Trophoblast cell (in vitro differentiated cells and primary cell): Measurements from ENCODE around the gene CYP3A5.

ENCODE experiments used
- DNase-seq, 2 donors: peaks; one replicate each; pipeline ENCODE4 v3.0.0-alpha.2; 2016
- H2AFZ ChIP-seq: 2 replicates; pipeline ENCODE4 v1.6.1; 2013; ENCODE audit warnings: low read length, moderate library complexity, mild to moderate bottlenecking; ENCODE audit not compliant: insufficient read depth, poor library complexity
- H2AK5ac ChIP-seq: 2 replicates; pipeline ENCODE4 v1.6.1; 2013; ENCODE audit warnings: mild to moderate bottlenecking, low read length
- H2BK120ac ChIP-seq: 2 replicates; pipeline ENCODE4 v1.6.1; 2013; ENCODE audit warnings: low read length, mild to moderate bottlenecking, moderate library complexity; ENCODE audit not compliant: insufficient read depth, poor library complexity
- H2BK12ac ChIP-seq: 2 replicates; pipeline ENCODE4 v1.6.1; 2013; ENCODE audit warnings: mild to moderate bottlenecking, low read length, moderate library complexity
- H2BK5ac ChIP-seq: 2 replicates; pipeline ENCODE4 v1.6.1; 2013; ENCODE audit warnings: low read length, low read depth, moderate library complexity, mild to moderate bottlenecking; ENCODE audit not compliant: poor library complexity
- H3K14ac ChIP-seq: 2 replicates; pipeline ENCODE4 v1.6.1; 2013; ENCODE audit warnings: mild to moderate bottlenecking, low read length
- H3K18ac ChIP-seq: 2 replicates; pipeline ENCODE4 v1.6.1; 2013; ENCODE audit warnings: mild to moderate bottlenecking, low read length
- H3K23ac ChIP-seq: 2 replicates; pipeline ENCODE4 v1.6.1; 2013; ENCODE audit warnings: low read length
- H3K27ac ChIP-seq: 2 replicates; pipeline ENCODE4 v1.5.1; 2013; ENCODE audit warnings: low read depth, mild to moderate bottlenecking, inconsistent platforms, low read length, moderate library complexity
- H3K27me3 ChIP-seq: 2 replicates; pipeline ENCODE4 v1.6.1; 2013; ENCODE audit warnings: inconsistent platforms, mild to moderate bottlenecking, low read length, moderate library complexity; ENCODE audit not compliant: insufficient read depth
- H3K36me3 ChIP-seq, 2 experiments: 1 replicate in 1 of 2; 2 replicates in 1 of 2; pipeline ENCODE4 v1.6.1; 2013; ENCODE audit warnings: low read length in 2 of 2, mild to moderate bottlenecking in 2 of 2, moderate library complexity in 1 of 2; ENCODE audit not compliant: insufficient read depth in 2 of 2, control insufficient read depth in 1 of 2
- H3K4ac ChIP-seq: 2 replicates; pipeline ENCODE4 v1.6.1; 2013; ENCODE audit warnings: low read depth, mild to moderate bottlenecking, low read length, moderate library complexity
- H3K4me1 ChIP-seq, 2 experiments: 1 replicate in 1 of 2; 2 replicates in 1 of 2; pipeline ENCODE4 v1.6.1; 2013; ENCODE audit warnings: low read length in 2 of 2, mild to moderate bottlenecking in 2 of 2, moderate library complexity in 1 of 2; ENCODE audit not compliant: insufficient read depth in 2 of 2, control insufficient read depth in 1 of 2
- H3K4me2 ChIP-seq: 2 replicates; pipeline ENCODE4 v1.6.1; 2013; ENCODE audit warnings: inconsistent platforms, mild to moderate bottlenecking, low read length, moderate library complexity
- H3K4me3 ChIP-seq: 2 replicates; pipeline ENCODE4 v1.5.1; 2013; ENCODE audit warnings: mild to moderate bottlenecking, low read depth, low read length, inconsistent platforms
- H3K79me1 ChIP-seq: one replicate; pipeline ENCODE4 v1.6.1; 2013; ENCODE audit warnings: low read length
- H3K79me2 ChIP-seq: 2 replicates; pipeline ENCODE4 v1.6.1; 2013; ENCODE audit warnings: low read length, mild to moderate bottlenecking; ENCODE audit not compliant: control insufficient read depth, insufficient read depth, poor library complexity
- H3K9ac ChIP-seq: 2 replicates; pipeline ENCODE4 v1.6.1; 2013; ENCODE audit warnings: mild to moderate bottlenecking, low read length
- H3K9me3 ChIP-seq: 2 replicates; pipeline ENCODE4 v1.6.1; 2013; ENCODE audit warnings: low read depth, mild to moderate bottlenecking, control low read depth, inconsistent platforms, low read length; ENCODE audit not compliant: insufficient read depth
- H4K12ac ChIP-seq: 2 replicates; pipeline ENCODE4 v1.6.1; 2013; ENCODE audit warnings: low read depth, mild to moderate bottlenecking, low read length, moderate library complexity
- H4K8ac ChIP-seq: 2 replicates; pipeline ENCODE4 v1.6.1; 2013; ENCODE audit warnings: low read depth, mild to moderate bottlenecking, low read length, moderate library complexity
- H4K91ac ChIP-seq: one replicate; pipeline ENCODE4 v1.6.1; 2013; ENCODE audit warnings: low read depth, mild to moderate bottlenecking, low read length, moderate library complexity
- WGBS: extraction: QIAGEN DNeasy Blood & Tissue Kit; methylation state at CpG from one replicate; pipeline ENCODE4 v1.1.7; 2013; ENCODE audit warnings: missing lambda C conversion rate; ENCODE audit not compliant: insufficient read length, insufficient coverage; ENCODE audit errors: extremely low coverage; 5-methylcytosine and 5-hydroxymethylcytosine counted together

The CYP3A5 gene

DNA sequence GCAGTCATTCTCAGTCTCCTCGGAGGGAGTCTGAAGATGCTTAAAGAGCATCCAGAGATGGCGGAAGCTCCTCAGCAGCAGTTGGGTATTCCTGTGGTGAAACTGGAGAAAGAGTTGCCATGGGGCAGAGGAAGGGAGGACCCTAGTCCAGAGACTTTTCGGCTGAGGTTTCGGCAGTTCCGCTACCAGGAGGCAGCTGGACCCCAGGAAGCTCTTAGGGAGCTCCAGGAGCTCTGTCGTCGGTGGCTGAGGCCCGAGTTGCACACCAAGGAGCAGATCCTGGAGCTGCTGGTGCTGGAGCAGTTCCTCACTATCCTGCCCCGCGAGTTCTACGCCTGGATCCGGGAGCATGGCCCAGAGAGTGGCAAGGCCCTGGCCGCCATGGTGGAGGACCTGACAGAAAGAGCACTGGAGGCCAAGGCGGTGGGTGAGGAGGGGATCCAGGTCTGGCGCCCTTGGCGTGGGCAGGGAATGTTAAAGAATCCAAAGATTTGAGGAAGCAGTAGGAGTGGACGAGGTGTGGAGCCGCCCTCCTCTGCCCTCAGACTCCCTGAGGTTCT, 60.1 kb downstream of the CYP3A5 start:
- Histone ChIP-seq H3K4me1 (peaks cover 24 to 29% of the 10 kb centered on the region in 2 experiments), H2BK5ac (peak overlapping the region; percentile 68), H2AK5ac (peak overlapping the region; percentile 72), H3K4me2 (peak overlapping the region; percentile 1), H3K79me2 (peaks cover 15% of the 10 kb centered on the region), H4K8ac (peak overlapping the region; percentile 37), H3K27me3 (no peaks in the 10 kb centered on the region), H3K18ac (peak overlapping the region; percentile 89), H3K9me3 (peaks cover 5% of the 10 kb centered on the region), H3K23ac (no peak overlapping the region), H4K91ac (peak overlapping the region; percentile 91), H3K79me1 (peaks cover 26% of the 10 kb centered on the region), H3K4ac (peak overlapping the region; percentile 80), H2BK120ac (peak overlapping the region; percentile 94), H2BK12ac (peak overlapping the region; percentile 95), H4K12ac (peak overlapping the region; percentile 67), H2AFZ (no peak overlapping the region), H3K9ac (no peak overlapping the region), H3K36me3 (peaks cover 41 to 49% of the 10 kb centered on the region in 2 experiments), H3K27ac (peak overlapping the region; percentile 95), H3K14ac (peak overlapping the region; percentile 93), H3K4me3 (no peak overlapping the region)
- DNase-seq: no peak
- WGBS: no CpG with 5 or more reads among the region's 18 CpGs

- no CpG with 5 or more reads among the region's 3 CpGs for WGBS
- H3K23ac ChIP-seq: no peak overlapping the region
- peak overlapping the region; percentile 52 for H2BK120ac ChIP-seq
- H3K9me3 ChIP-seq: peaks cover 3% of the 10 kb centered on the region
- peak overlapping the region; percentile 95 for H3K27ac ChIP-seq
- no peak overlapping the region for H3K4ac ChIP-seq
- H3K79me1 ChIP-seq: peaks cover 26% of the 10 kb centered on the region
- no peak overlapping the region for H3K18ac ChIP-seq
- no peak overlapping the region for H2BK5ac ChIP-seq
- H3K79me2 ChIP-seq: peaks cover 15% of the 10 kb centered on the region
- H3K4me3 ChIP-seq: no peak overlapping the region
- H4K8ac ChIP-seq: no peak overlapping the region
- H3K9ac ChIP-seq: no peak overlapping the region
- DNase-seq: peak; percentile 86 to 99
- H3K36me3 ChIP-seq: peaks cover 32 to 40% of the 10 kb centered on the region in 2 experiments
- peaks cover 24 to 29% of the 10 kb centered on the region in 2 experiments for H3K4me1 ChIP-seq
- no peaks in the 10 kb centered on the region for H3K27me3 ChIP-seq
- no peak overlapping the region for H2AFZ ChIP-seq
- H2AK5ac ChIP-seq: no peak overlapping the region
- H3K14ac ChIP-seq: no peak overlapping the region
- no peak overlapping the region for H4K12ac ChIP-seq
- H2BK12ac ChIP-seq: no peak overlapping the region
- H3K4me2 ChIP-seq: peak overlapping the region; percentile 52
- no peak overlapping the region for H4K91ac ChIP-seq
These were observed 61.1 kb downstream of the CYP3A5 start for GRCh38 chr7:99618726-99619125.

DNA sequence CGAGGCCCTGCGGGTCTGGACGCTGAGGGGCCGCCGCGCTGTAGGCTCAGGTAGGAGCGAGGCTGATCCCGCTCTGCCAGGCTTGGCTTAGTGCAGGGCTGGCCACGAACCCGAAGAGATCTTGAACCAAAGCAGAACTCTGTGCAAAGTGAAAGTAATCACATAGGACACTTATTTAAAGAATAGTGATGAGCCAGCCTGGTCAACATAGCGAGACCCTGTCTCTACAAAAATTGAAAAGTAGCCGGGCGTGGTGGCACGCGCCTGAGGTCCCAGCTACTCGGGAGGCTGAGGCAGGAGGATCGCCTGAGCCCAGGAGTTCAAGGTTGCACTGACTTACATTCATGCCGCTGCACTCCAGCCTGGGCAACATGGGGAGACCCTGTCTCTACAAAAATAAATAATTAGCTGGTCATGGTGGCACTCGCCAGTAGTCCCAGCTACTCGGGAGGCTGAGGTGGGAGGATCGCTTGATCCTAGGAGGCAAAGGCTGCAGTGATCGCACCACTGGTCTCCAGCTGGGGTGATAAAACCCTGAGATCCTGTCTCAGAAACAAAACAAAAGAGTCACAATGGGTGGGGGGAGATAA, 62.5 kb downstream of the CYP3A5 start:
- H3K27me3 ChIP-seq: no peaks in the 10 kb centered on the region
- H2BK12ac ChIP-seq: no peak overlapping the region
- no peak overlapping the region for H3K23ac ChIP-seq

GRCh38 chr7:99616359-99617191, 63.2 kb downstream of the CYP3A5 start, which contains the start of gene ZSCAN25:
Gene ZSCAN25, plus strand, starts transcription at chr7:99616946. Its CDS starts 2,661 bp downstream, at chr7:99619607.
- peak; percentile 87 to 96 for DNase-seq
- Histone ChIP-seq H3K27me3 (no peaks in the 10 kb centered on the region), H4K8ac (peak within 1 kb of the TSS; percentile 98), H3K14ac (peak within 1 kb of the TSS; percentile 97), H3K4ac (peak within 1 kb of the TSS; percentile 94), H3K79me1 (peaks cover 26% of the 10 kb centered on the region), H2AFZ (peak within 1 kb of the TSS; percentile 98), H2AK5ac (peak within 1 kb of the TSS; percentile 87), H3K79me2 (peaks cover 15% of the 10 kb centered on the region), H2BK5ac (peak within 1 kb of the TSS; percentile 74), H4K12ac (peak within 1 kb of the TSS; percentile 98), H3K27ac (peak within 1 kb of the TSS; percentile 75), H2BK12ac (peak within 1 kb of the TSS; percentile 34), H3K9ac (peak within 1 kb of the TSS; percentile 95), H2BK120ac (peak within 1 kb of the TSS; percentile 94), H3K36me3 (peaks cover 14 to 21% of the 10 kb centered on the region in 2 experiments), H3K9me3 (peaks cover under 1% of the 10 kb centered on the region), H3K18ac (peak within 1 kb of the TSS; percentile 93), H3K23ac (no peak within 1 kb of the TSS), H4K91ac (peak within 1 kb of the TSS; percentile 94), H3K4me2 (peak within 1 kb of the TSS; percentile 69), H3K4me1 (peaks cover 19 to 26% of the 10 kb centered on the region in 2 experiments), H3K4me3 (peak within 1 kb of the TSS; percentile 97)
- no CpG with 5 or more reads among the region's 60 CpGs for WGBS

More for the DNA sequence above, 62.5 kb downstream of the CYP3A5 start:
- Histone ChIP-seq H2AK5ac (peak overlapping the region; percentile 87), H4K91ac (peak overlapping the region; percentile 52), H4K12ac (peak overlapping the region; percentile 92), H3K14ac (peak overlapping the region; percentile 62), H2AFZ (peak overlapping the region; percentile 79), H4K8ac (peak overlapping the region; percentile 78), H3K4me3 (peak overlapping the region; percentile 97), H3K79me2 (peaks cover 15% of the 10 kb centered on the region), H3K4me1 (peaks cover 19 to 26% of the 10 kb centered on the region in 2 experiments), H3K9ac (peak overlapping the region; percentile 95), H3K79me1 (peaks cover 26% of the 10 kb centered on the region), H3K36me3 (peaks cover 20 to 26% of the 10 kb centered on the region in 2 experiments), H3K27ac (peak overlapping the region; percentile 75), H2BK120ac (peak overlapping the region; percentile 79), H3K9me3 (no peaks in the 10 kb centered on the region), H3K4ac (peak overlapping the region; percentile 94), H2BK5ac (peak overlapping the region; percentile 74), H3K18ac (peak overlapping the region; percentile 88), H3K4me2 (peak overlapping the region; percentile 69)
- WGBS: no CpG with 5 or more reads among the region's 22 CpGs
- no peak for DNase-seq
